GM12872 (cell line): Measurements from ENCODE around the gene KCNN4.

Source experiments
- TF ChIP-seq, protein P1 (sequence below): IDR thresholded peaks from 3 replicates; pipeline ENCODE4 v1.5.1; 2011; ENCODE audit warnings: low read depth, mild to moderate bottlenecking, low read length, moderate library complexity; ENCODE audit not compliant: insufficient read depth

The KCNN4 gene

DNA sequence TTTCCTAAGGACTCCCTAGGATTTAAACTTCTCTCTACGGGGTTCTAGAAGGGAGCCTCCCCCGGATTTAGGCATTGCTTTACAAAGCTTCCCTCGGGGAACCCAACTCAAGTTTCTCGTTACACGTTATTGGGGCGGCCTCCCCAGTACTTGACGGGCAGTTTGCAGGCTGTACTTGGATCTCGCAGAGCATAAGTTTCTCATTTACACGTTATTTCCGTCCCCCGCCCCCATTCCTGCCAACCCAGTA, 26.6 kb downstream of the KCNN4 start:
- TF ChIP-seq, protein P1, sequence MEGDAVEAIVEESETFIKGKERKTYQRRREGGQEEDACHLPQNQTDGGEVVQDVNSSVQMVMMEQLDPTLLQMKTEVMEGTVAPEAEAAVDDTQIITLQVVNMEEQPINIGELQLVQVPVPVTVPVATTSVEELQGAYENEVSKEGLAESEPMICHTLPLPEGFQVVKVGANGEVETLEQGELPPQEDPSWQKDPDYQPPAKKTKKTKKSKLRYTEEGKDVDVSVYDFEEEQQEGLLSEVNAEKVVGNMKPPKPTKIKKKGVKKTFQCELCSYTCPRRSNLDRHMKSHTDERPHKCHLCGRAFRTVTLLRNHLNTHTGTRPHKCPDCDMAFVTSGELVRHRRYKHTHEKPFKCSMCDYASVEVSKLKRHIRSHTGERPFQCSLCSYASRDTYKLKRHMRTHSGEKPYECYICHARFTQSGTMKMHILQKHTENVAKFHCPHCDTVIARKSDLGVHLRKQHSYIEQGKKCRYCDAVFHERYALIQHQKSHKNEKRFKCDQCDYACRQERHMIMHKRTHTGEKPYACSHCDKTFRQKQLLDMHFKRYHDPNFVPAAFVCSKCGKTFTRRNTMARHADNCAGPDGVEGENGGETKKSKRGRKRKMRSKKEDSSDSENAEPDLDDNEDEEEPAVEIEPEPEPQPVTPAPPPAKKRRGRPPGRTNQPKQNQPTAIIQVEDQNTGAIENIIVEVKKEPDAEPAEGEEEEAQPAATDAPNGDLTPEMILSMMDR: no peak

DNA sequence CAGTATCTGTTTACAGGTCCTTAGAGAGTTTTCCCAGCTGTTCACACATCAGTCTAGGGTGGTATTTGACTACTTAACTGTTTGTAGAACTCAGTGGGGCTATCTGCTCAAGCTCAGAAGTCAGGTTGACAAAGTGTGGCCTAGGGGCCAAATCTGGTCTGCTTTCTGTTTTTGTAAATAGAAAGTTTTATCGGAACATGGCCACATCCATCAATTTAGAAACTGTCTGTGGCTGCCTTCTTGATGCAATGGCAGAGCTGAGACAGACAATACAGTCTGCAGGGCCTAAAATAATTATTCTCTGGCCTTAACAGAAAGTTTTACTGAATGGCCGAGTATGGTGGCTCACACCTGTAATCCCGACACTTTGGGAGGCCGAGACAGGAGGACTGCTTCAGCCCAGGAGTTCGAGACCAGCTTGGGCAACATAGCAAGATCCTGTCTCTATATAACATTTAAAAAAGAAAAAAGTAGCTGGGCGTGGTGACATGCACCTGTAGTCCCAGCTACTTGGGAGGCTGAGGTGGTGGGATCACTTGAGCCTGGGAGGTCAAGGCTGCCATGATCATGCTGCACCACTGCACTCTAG, 28.4 kb downstream of the KCNN4 start:
- TF ChIP-seq, protein P1: no peak

DNA sequence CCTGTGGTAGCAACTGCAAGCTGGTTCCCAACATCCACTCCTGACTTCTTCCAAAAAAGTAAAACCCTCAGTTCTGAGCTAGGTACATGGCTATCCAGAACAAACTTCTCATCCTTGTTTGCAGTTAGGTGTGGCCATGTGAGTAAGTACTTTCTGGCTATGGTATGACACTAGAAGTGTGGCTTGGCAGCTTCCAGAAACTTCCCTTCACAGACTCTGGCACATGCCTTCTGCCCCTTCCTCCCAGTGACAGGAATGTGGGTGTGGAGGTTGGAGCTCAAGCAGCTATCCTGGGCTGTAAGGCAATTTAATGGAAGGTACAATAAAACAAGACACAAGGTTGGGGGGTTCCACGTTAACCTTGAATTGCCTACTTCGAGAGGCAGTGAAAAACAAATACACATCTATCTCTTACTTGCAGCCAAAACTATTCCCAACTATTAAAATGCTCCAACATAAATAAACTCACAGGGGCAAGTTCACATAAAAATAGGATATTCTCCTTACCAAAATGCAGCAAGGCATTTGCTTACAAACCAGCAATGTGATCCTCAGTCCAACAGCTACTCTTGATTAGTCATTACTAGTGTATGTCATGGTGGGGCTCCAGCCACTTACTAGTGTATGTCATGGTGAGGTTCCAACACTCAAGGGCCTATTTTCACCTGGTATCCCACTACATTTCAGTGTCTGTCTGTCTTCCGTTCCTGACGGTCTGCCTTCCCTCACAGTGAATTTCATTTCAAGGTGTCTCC, 29.1 kb downstream of the KCNN4 start:
- TF ChIP-seq, protein P1: no peak

DNA sequence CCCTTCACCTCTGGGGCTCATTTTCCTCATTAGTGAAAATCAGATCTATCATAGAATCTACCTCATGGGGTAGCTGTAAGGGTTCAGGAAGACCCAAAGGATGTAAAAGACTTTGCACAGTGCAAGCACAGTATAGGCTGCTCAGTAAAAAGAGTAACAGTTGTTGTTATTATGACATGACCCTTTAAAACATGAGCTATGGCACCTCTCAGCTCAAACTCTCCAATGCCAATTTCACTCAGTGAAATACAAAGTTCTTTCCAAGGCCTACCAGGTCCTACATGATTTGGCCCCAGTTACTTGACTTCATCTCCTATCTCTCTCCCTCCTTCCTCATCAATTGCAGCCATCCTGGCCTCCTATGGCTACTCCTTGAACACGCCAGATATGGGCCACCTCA, 30.9 kb downstream of the KCNN4 start:
- TF ChIP-seq, protein P1: no peak

DNA sequence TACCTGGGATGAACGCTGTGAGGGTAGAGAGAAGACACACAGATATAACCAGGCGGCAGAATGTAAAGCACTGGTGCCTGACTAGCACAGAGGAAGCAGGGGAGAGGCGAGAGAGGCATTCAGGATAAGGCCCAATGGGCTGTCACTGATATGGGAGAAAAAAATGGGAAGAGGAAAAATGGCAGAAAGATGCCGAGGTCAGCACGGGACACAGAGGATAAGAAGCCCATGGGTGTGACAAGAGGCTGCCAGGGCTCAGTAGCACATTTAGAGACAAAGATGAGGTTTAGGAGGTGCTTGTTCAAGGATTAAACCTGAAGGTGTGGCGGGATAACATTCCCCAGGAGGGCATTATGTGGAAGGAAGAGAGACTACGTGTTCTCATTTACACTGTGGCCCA, 31.6 kb downstream of the KCNN4 start:
- TF ChIP-seq, protein P1: no peak

DNA sequence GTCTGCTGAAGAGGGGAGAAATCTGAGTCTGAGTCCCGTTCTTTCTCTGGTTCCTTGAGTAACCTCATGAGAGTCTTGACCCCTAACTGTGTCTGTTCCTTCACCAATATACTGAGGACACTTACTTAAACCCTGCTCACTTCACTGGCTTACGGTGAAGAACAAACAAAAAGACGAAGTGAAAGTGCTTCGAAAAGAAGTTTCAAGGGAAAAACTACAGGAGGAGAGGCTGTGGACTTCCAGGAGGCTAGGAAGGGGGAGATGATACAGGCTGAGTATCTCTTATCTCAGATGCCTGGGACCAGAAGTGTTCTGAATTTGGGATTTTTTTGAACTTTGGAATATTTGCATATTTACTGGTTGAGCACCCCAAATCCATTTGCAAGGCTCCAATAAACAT, 32.1 kb downstream of the KCNN4 start:
- TF ChIP-seq, protein P1: no peak

DNA sequence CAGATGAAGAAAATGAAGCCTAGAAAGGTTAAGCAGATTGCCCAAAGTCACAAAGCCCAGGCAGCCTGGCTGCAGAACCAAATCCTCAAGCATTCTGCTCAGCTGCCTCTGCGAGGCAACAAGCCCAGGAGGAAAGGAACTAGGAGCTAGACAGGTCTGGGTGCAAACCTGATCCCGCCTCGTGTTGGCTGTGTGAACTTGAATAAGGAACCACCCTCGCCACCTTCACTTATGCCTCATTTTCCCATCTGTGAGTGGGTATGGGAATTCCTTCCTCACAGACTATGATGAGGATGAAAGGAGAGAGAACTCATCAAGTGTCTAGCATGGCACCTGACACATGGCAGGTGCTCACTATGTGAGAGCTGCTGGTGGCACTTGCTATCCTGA, 32.6 kb downstream of the KCNN4 start:
- TF ChIP-seq, protein P1: no peak
